Right lobe of liver (tissue), 4 donors: ENCODE measurements around the gene RPTOR.

Experiments
- CTCF ChIP-seq, 4 donors: fragments of 200-600 bp in 3 of 4; fragments of 450-650 bp in 1 of 4; IDR thresholded peaks; one replicate each; pipeline versions ENCODE4 v1.5.1 to v1.8.0; 2016 to 2022; ENCODE audit warnings: antibody characterized with exemption in 4 of 4, mild to moderate bottlenecking in 2 of 4
- POLR2A ChIP-seq: fragments of 450-650 bp; IDR thresholded peaks from one replicate; pipeline ENCODE4 v1.6.1; 2017; ENCODE audit warnings: antibody characterized with exemption, mild to moderate bottlenecking
- donor health status: DM: no; HTN: no; CAD: no.
- donor health status: DM: no; HTN: no; CAD: no.
- donor health status: DM: no; HTN: yes; CAD: no.

GRCh38 chr17:80740141-80740540, 195.5 kb downstream of the RPTOR start:
- TF ChIP-seq CTCF (IDR thresholded peaks at IDR 0.05) = no peak
- no peak for TF ChIP-seq POLR2A
